ENCODE data around the gene CCNL2. TPM values are rescaled to one million over a fixed set of nuclear protein-coding genes. Genes with fewer than 3 reads are reported as not detected.

Gene CCNL2
- total and polyA plus RNA-seq, 2 of the 13 experiments (the other 11 are each of a cell fraction or from before 2014, with no cell fraction given) = 105 to 340 TPM

DNA sequence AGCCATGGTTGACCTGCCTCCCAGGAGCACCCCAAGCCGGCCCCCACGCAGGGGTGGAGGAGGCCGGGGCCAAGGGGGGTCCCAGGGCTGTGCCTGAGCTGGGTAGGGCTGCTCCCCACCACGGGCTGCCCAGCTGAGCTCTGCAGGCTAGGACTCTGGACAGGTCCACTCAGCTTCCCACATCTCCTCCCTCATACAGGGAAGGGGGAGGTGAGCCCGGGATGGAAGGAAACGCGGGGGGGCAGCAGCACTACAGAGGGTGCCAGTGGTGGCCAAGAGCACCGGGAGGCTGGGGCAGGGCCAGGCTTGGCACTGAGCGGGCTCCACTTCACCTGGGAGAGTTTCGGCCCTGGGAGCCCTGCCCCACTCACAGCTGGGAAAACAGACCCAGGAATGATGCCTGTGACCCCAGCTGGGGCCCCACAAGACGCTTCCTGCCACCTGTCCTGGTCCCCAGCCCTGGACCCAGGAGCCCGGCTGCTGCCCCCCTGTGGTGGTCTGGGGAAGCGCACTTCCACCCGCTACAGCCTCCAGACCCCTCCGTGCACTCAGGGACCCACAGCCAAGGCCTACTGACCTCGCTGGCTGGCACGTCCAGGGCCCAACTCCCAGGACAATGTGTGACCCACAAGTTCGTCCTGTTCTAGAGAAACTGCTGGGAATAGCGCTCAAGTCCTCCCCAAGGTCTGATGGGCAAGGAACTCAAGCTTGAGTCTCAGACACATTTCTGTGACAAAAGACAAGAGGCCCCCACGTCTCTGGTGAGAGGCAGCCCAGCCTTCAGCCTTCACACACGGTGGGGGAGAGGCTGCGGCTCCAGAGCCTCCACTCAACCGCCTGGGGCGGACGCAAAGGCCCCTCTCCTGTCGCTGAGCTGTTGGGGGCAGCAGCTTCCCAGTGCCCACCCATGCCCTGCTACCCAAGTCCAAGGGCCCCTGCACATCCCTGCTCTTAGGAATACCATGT, 27.1 kb downstream of the CCNL2 start (continued):
- TF ChIP-seq EP300 (IDR thresholded peaks at IDR 0.05; ENCODE audit: low read depth in 2 of 2, low read length in 2 of 2) (no peak), EP300 (CRISPR knock-in tag; IDR thresholded peaks at IDR 0.05; ENCODE audit: borderline replicate concordance) (no peak), AKAP8 (CRISPR knock-in tag; IDR thresholded peaks at IDR 0.05) (peak; percentile 17; the same call in 1 of the 2 replicates), SMC3 (IDR thresholded peaks at IDR 0.05; ENCODE audit: low read length) (peak; percentile 58; the same call in 1 of the 2 replicates), AGO2 (optimal IDR thresholded peaks at IDR 0.05; ENCODE audit: low read depth, low read length) (peak; percentile 36), NFKB2 (CRISPR knock-in tag; IDR thresholded peaks at IDR 0.05; ENCODE audit: borderline replicate concordance) (0 out of 2 replicates have a peak, but pooled peaks have one; percentile 22), NFE2 (CRISPR knock-in tag; IDR thresholded peaks at IDR 0.05) (no peak), RBFOX2 (IDR thresholded peaks at IDR 0.05; ENCODE audit: low read depth, low read length) (peak; percentile 54; the same call in 1 of the 2 replicates)
- TF ChIP-seq, protein P1, sequence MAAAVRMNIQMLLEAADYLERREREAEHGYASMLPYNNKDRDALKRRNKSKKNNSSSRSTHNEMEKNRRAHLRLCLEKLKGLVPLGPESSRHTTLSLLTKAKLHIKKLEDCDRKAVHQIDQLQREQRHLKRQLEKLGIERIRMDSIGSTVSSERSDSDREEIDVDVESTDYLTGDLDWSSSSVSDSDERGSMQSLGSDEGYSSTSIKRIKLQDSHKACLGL (CRISPR knock-in tag; IDR thresholded peaks at IDR 0.05) = no peak
- TF ChIP-seq, protein P2, sequence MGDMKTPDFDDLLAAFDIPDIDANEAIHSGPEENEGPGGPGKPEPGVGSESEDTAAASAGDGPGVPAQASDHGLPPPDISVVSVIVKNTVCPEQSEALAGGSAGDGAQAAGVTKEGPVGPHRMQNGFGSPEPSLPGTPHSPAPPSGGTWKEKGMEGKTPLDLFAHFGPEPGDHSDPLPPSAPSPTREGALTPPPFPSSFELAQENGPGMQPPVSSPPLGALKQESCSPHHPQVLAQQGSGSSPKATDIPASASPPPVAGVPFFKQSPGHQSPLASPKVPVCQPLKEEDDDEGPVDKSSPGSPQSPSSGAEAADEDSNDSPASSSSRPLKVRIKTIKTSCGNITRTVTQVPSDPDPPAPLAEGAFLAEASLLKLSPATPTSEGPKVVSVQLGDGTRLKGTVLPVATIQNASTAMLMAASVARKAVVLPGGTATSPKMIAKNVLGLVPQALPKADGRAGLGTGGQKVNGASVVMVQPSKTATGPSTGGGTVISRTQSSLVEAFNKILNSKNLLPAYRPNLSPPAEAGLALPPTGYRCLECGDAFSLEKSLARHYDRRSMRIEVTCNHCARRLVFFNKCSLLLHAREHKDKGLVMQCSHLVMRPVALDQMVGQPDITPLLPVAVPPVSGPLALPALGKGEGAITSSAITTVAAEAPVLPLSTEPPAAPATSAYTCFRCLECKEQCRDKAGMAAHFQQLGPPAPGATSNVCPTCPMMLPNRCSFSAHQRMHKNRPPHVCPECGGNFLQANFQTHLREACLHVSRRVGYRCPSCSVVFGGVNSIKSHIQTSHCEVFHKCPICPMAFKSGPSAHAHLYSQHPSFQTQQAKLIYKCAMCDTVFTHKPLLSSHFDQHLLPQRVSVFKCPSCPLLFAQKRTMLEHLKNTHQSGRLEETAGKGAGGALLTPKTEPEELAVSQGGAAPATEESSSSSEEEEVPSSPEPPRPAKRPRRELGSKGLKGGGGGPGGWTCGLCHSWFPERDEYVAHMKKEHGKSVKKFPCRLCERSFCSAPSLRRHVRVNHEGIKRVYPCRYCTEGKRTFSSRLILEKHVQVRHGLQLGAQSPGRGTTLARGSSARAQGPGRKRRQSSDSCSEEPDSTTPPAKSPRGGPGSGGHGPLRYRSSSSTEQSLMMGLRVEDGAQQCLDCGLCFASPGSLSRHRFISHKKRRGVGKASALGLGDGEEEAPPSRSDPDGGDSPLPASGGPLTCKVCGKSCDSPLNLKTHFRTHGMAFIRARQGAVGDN (CRISPR knock-in tag; IDR thresholded peaks at IDR 0.05) = peak; percentile 65
- TF ChIP-seq, protein P3, sequence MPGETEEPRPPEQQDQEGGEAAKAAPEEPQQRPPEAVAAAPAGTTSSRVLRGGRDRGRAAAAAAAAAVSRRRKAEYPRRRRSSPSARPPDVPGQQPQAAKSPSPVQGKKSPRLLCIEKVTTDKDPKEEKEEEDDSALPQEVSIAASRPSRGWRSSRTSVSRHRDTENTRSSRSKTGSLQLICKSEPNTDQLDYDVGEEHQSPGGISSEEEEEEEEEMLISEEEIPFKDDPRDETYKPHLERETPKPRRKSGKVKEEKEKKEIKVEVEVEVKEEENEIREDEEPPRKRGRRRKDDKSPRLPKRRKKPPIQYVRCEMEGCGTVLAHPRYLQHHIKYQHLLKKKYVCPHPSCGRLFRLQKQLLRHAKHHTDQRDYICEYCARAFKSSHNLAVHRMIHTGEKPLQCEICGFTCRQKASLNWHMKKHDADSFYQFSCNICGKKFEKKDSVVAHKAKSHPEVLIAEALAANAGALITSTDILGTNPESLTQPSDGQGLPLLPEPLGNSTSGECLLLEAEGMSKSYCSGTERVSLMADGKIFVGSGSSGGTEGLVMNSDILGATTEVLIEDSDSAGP (CRISPR knock-in tag; IDR thresholded peaks at IDR 0.05; ENCODE audit: borderline replicate concordance) = peak; percentile 66; the same call in 1 of the 2 replicates
- TF ChIP-seq, protein P4, sequence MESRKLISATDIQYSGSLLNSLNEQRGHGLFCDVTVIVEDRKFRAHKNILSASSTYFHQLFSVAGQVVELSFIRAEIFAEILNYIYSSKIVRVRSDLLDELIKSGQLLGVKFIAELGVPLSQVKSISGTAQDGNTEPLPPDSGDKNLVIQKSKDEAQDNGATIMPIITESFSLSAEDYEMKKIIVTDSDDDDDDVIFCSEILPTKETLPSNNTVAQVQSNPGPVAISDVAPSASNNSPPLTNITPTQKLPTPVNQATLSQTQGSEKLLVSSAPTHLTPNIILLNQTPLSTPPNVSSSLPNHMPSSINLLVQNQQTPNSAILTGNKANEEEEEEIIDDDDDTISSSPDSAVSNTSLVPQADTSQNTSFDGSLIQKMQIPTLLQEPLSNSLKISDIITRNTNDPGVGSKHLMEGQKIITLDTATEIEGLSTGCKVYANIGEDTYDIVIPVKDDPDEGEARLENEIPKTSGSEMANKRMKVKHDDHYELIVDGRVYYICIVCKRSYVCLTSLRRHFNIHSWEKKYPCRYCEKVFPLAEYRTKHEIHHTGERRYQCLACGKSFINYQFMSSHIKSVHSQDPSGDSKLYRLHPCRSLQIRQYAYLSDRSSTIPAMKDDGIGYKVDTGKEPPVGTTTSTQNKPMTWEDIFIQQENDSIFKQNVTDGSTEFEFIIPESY (CRISPR knock-in tag; IDR thresholded peaks at IDR 0.05) = peak; percentile 67
- TF ChIP-seq, protein P5, sequence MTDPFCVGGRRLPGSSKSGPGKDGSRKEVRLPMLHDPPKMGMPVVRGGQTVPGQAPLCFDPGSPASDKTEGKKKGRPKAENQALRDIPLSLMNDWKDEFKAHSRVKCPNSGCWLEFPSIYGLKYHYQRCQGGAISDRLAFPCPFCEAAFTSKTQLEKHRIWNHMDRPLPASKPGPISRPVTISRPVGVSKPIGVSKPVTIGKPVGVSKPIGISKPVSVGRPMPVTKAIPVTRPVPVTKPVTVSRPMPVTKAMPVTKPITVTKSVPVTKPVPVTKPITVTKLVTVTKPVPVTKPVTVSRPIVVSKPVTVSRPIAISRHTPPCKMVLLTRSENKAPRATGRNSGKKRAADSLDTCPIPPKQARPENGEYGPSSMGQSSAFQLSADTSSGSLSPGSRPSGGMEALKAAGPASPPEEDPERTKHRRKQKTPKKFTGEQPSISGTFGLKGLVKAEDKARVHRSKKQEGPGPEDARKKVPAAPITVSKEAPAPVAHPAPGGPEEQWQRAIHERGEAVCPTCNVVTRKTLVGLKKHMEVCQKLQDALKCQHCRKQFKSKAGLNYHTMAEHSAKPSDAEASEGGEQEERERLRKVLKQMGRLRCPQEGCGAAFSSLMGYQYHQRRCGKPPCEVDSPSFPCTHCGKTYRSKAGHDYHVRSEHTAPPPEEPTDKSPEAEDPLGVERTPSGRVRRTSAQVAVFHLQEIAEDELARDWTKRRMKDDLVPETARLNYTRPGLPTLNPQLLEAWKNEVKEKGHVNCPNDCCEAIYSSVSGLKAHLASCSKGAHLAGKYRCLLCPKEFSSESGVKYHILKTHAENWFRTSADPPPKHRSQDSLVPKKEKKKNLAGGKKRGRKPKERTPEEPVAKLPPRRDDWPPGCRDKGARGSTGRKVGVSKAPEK (CRISPR knock-in tag; IDR thresholded peaks at IDR 0.05; ENCODE audit: borderline replicate concordance) = no peak
- TF ChIP-seq, protein P6, sequence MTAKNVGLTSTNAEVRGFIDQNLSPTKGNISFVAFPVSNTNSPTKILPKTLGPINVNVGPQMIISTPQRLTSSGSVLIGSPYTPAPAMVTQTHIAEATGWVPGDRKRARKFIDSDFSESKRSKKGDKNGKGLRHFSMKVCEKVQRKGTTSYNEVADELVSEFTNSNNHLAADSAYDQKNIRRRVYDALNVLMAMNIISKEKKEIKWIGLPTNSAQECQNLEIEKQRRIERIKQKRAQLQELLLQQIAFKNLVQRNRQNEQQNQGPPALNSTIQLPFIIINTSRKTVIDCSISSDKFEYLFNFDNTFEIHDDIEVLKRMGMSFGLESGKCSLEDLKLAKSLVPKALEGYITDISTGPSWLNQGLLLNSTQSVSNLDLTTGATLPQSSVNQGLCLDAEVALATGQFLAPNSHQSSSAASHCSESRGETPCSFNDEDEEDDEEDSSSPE (CRISPR knock-in tag; IDR thresholded peaks at IDR 0.05) = no peak
